PFSK-1 (cell line): ENCODE measurements around the gene PGLYRP4.

Experiments used
- POLR2AphosphoS5 ChIP-seq: IDR thresholded peaks from 2 replicates; pipeline ENCODE4 v1.6.1; 2012; ENCODE audit warnings: low read depth, mild to moderate bottlenecking, control low read depth, low read length, moderate library complexity
- TAF1 ChIP-seq: IDR thresholded peaks from 2 replicates; pipeline ENCODE4 v1.6.1; 2012; ENCODE audit warnings: low read length, control low read depth, borderline replicate concordance; ENCODE audit not compliant: insufficient read depth
- TF ChIP-seq, protein P1 (sequence below), 2 experiments: IDR thresholded peaks; 2 replicates each; pipeline versions ENCODE4 v1.6.1 to v1.8.0; 2011 to 2012; ENCODE audit warnings: low read depth in 2 of 2, low read length in 2 of 2, control low read depth in 1 of 2, inconsistent platforms in 1 of 2, mild to moderate bottlenecking in 1 of 2, moderate library complexity in 1 of 2; ENCODE audit not compliant: insufficient read depth in 1 of 2

DNA sequence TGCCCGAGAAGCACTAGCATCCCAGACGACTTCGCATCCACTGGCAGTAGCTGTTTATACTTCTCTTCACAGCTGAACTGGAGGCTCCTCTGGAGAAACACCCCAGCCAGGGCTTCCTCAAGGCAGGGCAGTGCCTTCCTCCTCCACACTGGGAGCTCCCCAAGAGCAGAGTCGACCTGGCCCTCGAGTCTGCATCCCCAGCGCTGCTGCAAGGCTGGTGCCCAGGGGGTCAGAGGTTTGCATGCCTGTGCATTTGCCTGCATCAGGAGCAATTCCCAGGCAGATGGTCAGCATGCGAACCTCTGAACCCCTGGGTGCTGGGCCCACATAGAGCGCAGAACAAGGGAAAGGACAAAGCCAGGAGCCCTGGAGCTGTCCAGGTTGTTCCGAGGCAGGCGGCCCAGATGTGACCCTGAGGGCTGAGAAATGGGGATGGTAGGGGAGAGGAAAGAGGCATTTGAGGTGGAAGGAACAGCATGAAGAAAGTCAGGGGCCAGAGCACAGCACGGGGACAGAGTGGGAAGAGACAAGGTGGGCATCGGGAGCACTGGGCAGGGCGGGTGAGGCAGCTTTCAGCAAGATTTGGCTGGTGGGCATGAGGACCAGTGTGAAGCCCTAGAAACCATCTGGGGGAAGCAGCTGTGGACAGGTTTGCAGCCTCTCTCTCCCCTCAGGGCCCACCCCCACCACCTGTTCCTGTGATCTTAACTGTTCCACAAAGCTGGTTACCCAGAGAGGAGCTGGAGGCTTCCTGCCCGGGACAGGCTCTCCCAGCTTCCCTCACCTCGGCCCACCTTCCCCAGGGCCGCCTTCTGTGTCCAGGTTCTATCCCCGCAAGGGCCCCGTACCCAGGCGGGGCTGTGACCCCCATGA lies 48.6 kb upstream of the PGLYRP4 start:
- TF ChIP-seq POLR2AphosphoS5 = no peak
- no peak for TF ChIP-seq TAF1
- TF ChIP-seq, protein P1, sequence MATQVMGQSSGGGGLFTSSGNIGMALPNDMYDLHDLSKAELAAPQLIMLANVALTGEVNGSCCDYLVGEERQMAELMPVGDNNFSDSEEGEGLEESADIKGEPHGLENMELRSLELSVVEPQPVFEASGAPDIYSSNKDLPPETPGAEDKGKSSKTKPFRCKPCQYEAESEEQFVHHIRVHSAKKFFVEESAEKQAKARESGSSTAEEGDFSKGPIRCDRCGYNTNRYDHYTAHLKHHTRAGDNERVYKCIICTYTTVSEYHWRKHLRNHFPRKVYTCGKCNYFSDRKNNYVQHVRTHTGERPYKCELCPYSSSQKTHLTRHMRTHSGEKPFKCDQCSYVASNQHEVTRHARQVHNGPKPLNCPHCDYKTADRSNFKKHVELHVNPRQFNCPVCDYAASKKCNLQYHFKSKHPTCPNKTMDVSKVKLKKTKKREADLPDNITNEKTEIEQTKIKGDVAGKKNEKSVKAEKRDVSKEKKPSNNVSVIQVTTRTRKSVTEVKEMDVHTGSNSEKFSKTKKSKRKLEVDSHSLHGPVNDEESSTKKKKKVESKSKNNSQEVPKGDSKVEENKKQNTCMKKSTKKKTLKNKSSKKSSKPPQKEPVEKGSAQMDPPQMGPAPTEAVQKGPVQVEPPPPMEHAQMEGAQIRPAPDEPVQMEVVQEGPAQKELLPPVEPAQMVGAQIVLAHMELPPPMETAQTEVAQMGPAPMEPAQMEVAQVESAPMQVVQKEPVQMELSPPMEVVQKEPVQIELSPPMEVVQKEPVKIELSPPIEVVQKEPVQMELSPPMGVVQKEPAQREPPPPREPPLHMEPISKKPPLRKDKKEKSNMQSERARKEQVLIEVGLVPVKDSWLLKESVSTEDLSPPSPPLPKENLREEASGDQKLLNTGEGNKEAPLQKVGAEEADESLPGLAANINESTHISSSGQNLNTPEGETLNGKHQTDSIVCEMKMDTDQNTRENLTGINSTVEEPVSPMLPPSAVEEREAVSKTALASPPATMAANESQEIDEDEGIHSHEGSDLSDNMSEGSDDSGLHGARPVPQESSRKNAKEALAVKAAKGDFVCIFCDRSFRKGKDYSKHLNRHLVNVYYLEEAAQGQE (IDR thresholded peaks at IDR 0.05; ENCODE audit: insufficient read depth in 1 of 2, low read depth in 2 of 2, low read length in 2 of 2) = no peak
